GM21515 (cell line): ENCODE data around the gene PDE6B.
"Not testable (repeated sequence)": the region's sequence is repeated elsewhere in the genome, so short reads cannot be mapped to it uniquely, and the experiment has no call there.

Source experiments
- ATAC-seq: cut with Tn5 transposase; IDR thresholded peaks from one replicate; pipeline ENCODE4 v1.9.1; 2021; ENCODE audit not compliant: unreplicated experiment

PDE6B gene

GRCh38 chr4:668219-668618, 42.8 kb downstream of the PDE6B start:
- ATAC-seq, result not testable (repeated sequence)

DNA sequence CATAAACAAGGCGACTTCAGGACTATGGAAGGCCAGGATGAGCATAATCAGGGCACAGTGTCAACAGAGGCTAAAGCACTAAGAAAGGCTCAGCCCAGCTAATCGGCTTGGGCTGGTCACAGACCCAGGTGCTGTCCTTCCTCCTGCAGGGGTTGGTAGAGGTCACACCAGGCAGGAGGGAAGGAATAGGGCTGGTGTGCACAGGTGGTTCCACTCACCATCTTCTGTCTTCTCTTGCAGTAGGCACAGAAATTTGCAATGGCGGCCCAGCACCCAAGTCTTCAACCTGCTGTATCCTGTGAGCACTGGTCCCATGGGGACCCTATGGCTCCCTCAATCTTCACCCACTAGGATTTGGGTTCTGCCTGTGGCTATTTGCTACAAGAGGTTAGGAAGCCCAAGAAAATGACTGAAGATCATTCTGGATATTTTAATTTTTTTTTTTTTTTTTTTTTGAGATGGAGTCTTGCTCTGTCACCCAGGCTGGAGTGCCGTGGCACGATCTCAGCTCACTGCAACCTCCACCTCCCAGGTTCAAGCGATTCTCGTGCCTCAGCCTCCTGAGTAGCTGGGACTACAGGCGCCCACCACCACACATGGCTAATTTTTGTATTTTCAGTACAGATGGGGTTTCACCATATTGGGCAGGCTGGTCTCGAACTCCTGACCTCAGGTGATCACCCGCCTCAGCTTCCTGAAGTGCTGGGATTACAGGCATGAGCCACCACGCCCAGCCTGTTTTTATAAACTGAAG, 44.6 kb downstream of the PDE6B start:
- ATAC-seq, result not testable (repeated sequence)

- ATAC-seq, result no peak
Measured at GRCh38 chr4:671769-672168, 46.4 kb downstream of the PDE6B start.

GRCh38 chr4:673349-674091, 48.1 kb downstream of the PDE6B start:
- ATAC-seq, result no peak

- peak; percentile 72 for ATAC-seq
Measured at GRCh38 chr4:674172-675035, 49.0 kb downstream of the PDE6B start, which contains the start of the genes ATP5ME and MYL5. ATP5ME (minus strand) TSS chr4:674276; CDS start chr4:674247, 29 bp downstream. MYL5 (plus strand) TSS chr4:674542; CDS start chr4:678027, 3,485 bp downstream.

DNA sequence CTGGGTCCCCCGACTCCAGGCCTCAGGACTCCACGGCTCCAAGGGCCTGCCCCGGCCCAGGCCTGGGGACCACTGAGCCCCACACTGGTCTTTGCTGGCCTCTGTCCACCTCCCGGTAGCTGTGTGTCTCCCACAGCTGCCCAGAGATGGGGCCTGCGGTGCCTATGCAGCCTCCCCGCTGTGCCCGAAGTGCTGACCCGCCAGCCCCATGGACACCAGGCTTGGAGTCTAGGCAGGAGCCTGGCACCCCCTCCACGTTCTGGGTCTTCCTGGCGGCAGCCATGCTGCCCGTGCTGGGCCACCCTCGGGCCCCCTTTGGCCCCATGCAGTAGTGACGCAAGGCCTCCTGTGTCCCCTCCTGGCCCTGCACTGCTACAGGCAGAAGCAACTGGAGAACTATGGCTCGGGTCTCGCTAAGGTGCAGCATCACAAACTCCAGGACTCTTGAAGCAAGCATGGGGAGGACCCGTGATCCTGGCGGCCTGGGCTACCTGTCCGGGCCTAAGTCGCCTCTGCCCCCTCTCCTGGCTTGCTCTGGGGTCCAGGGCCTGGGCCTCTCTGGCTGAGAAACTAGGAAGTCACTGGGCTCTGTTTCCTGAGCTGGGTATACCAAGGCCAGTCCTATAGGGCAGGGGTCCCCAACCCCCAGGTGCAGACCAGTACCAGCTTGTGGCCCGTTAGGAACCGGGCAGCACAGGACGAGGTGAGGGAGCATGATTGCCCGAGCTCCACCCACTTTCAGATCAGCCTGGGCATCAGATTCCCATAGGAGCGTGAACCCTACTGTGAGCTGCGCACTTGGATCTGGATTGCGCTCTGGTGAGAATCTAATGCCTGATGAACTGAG, 49.9 kb downstream of the PDE6B start:
- peak; percentile 6 for ATAC-seq

- ATAC-seq, result no peak
Measured at GRCh38 chr4:675980-676870, 50.9 kb downstream of the PDE6B start.

- ATAC-seq, result no peak
Measured at GRCh38 chr4:676871-677235, 51.5 kb downstream of the PDE6B start.

DNA sequence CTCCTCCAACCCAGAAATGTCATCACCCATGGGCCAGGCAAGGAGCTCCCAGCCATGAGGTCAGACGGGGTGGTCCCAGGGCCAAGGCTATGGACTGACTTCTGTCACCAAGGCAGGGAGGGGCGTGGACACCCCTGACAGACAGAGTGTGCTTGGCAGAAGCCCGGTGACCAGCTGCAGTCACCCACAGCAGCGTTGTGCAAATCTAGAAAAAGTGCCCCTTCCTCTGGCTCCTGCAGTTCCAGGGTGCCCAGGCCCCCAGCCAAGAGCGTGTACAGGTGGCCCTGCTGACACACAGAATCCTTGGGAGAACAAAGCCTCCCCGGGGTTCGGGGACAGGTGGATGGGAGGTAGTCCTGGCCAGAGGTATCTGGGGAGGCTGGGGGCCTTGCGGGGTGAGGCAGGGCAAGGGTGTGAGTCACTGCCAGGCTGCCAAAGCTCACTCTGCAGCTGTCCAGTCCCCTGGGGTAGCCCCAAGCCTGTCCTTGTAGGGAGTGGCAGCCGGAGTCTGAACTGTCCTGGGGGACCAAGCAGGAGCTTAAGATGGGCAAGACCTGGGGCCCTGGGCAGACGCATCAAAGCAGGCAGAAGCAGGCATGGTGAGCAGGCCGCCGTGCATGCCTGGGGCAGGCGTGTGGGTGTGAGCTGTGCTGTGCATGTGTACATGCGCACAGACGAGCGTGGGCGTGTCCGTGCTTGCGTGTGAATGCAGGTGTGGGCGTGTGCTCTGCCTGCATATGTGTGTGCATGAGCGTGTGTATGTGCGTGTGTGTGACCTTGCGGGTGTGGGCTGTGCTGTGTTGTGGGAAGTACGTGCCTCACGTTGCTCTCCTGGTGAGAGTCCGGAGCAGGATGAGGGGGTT, 52.3 kb downstream of the PDE6B start:
- ATAC-seq, result no peak

DNA sequence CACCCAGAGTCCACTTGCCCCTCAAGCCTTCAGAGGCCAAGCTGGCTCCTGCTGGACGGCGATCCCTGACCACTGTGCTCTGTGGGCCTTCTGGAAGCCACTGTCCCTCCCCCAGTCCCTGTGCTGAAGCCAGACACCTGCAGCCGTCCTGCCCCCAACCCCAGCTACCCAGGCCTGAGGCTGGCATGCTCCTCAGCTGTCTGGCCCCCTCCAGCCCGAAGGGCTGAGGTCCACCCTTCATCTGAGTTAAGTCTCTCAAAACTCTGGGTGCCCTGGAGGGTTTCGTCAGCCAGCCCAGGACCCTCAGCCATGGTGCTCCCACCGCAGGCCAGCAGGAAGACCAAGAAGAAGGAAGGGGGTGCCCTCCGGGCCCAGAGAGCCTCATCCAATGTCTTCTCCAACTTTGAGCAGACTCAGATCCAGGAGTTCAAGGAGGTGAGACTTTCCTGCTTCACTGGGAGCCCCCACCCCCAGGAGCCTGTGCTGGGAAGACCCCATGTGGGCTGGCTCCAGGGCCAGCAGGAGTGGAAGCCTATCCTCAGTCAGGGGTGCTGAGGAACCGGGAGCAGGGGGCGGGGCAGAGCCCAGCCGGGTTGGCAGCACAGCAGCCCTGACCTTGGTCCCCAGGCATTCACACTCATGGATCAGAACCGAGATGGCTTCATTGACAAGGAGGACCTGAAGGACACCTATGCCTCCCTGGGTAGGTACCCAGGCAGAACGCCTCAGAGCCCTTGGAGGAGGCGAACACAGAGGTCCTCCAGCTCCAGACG, 53.1 kb downstream of the PDE6B start:
- no peak for ATAC-seq

DNA sequence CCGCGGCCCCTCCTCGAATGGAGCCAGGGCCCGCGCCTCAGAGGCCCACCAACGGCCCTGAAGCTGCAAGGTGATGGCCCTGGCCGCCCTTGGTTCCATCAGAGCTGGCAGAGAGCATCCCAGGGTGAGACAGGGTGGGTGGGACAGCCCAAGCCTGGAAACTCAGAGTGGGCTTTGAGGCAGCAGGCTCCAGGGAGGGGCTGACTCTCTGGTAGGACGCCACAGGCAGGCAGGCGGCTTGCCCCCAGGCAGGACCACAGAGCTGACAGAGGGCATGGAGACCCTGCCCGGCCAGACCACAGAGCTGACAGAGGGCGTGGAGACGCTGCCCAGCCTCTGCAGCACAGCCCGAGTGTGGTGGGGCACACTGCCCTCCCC, 53.7 kb downstream of the PDE6B start:
- no peak for ATAC-seq

DNA sequence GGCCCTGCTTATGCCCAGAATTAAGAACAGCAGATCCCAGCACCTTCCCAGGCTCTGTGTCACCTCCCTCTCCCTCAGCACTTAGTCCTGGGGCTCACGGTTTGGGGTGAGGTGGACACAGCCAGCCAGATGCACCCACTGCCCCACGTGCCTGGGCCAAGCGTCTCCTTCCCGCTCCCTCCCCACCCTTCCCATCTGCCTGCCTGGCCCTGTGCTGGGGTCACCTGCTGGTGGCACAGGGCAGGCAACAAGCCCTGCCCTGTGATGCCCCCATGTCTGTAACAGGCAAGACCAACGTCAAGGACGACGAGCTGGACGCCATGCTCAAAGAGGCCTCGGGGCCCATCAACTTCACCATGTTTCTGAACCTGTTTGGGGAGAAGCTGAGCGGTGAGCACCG, 54.3 kb downstream of the PDE6B start:
- ATAC-seq, result no peak

- ATAC-seq, result no peak
Measured at GRCh38 chr4:680091-680490, 54.7 kb downstream of the PDE6B start.

- no peak for ATAC-seq
Measured at GRCh38 chr4:680551-680927, 55.2 kb downstream of the PDE6B start.

- no peak for ATAC-seq
Measured at GRCh38 chr4:680928-681645, 55.7 kb downstream of the PDE6B start.

GRCh38 chr4:681736-682451, 56.5 kb downstream of the PDE6B start:
- ATAC-seq, result no peak
